H7 (cell line): ENCODE measurements around the gene ADARB2. TPM values are rescaled to one million over a fixed set of nuclear protein-coding genes. Genes with fewer than 3 reads are reported as not detected.
"Not testable (repeated sequence)": the region's sequence is repeated elsewhere in the genome, so short reads cannot be mapped to it uniquely, and the experiment has no call there.

Experiments
- DNase-seq: peaks from one replicate; pipeline ENCODE4 v3.0.0; 2012
- H3K27me3 ChIP-seq: 2 replicates; pipeline ENCODE4 v1.6.0; 2011; ENCODE audit warnings: mild to moderate bottlenecking, low read length; ENCODE audit not compliant: control insufficient read depth, insufficient read depth
- H3K36me3 ChIP-seq: replicated peaks from 2 replicates; pipeline ENCODE4 v1.5.1; 2011; ENCODE audit warnings: low read length; ENCODE audit not compliant: control insufficient read depth, insufficient read depth
- H3K4me3 ChIP-seq: 2 replicates; pipeline ENCODE4 v1.5.1; 2011; ENCODE audit warnings: low read depth, mild to moderate bottlenecking, control low read depth, low read length, moderate library complexity; ENCODE audit not compliant: insufficient read depth
- total RNA-seq: library from RNA; depleted of rRNA; stranded (reverse); fragments of >200 nt; shearing (Covaris generic); gene quantifications from 2 replicates; pipeline ENCODE4 v1.2.3, GENCODE V29; 2014

ADARB2 gene
- total RNA-seq, 1 experiment from 2014 or later, result 1.5 TPM

GRCh38 chr10:1253523-1254353 is 483.6 kb downstream of the ADARB2 start:
- Histone ChIP-seq H3K27me3 (no peaks in the 10 kb centered on the region), H3K4me3 (no peak overlapping the region), H3K36me3 (no peaks in the 10 kb centered on the region)
- DNase-seq, result no peak

GRCh38 chr10:1251769-1252168 is 485.6 kb downstream of the ADARB2 start:
- Histone ChIP-seq H3K36me3 (no peaks in the 10 kb centered on the region), H3K4me3 (no peak overlapping the region), H3K27me3 (no peaks in the 10 kb centered on the region)
- DNase-seq, result no peak

GRCh38 chr10:1249142-1249920 is 488.0 kb downstream of the ADARB2 start:
- Histone ChIP-seq H3K36me3 (no peaks in the 10 kb centered on the region), H3K27me3 (no peaks in the 10 kb centered on the region), H3K4me3 (no peak overlapping the region)
- no peak for DNase-seq

- H3K4me3 ChIP-seq, H3K27me3 ChIP-seq, H3K36me3 ChIP-seq, DNase-seq: not testable (repeated sequence)
Measured at GRCh38 chr10:1248262-1248630, 489.1 kb downstream of the ADARB2 start.

- Histone ChIP-seq H3K36me3 (no peaks in the 10 kb centered on the region), H3K27me3 (no peaks in the 10 kb centered on the region), H3K4me3 (no peak overlapping the region)
- DNase-seq, result no peak
Measured at GRCh38 chr10:1247598-1248261, 489.6 kb downstream of the ADARB2 start.

GRCh38 chr10:1244493-1244892 is 492.8 kb downstream of the ADARB2 start:
- Histone ChIP-seq H3K27me3 (no peaks in the 10 kb centered on the region), H3K36me3 (no peaks in the 10 kb centered on the region), H3K4me3 (no peak overlapping the region)
- no peak for DNase-seq

GRCh38 chr10:1243486-1244234 is 493.7 kb downstream of the ADARB2 start:
- no peaks in the 10 kb centered on the region for H3K36me3 ChIP-seq
- no peaks in the 10 kb centered on the region for H3K27me3 ChIP-seq
- no peak overlapping the region for H3K4me3 ChIP-seq
- DNase-seq, result peak; percentile 77

- DNase-seq, result peak; percentile 39
- Histone ChIP-seq H3K4me3 (no peak overlapping the region), H3K27me3 (no peaks in the 10 kb centered on the region), H3K36me3 (no peaks in the 10 kb centered on the region)
Measured at GRCh38 chr10:1242975-1243374, 494.4 kb downstream of the ADARB2 start.

GRCh38 chr10:1241973-1242935 is 495.1 kb downstream of the ADARB2 start:
- Histone ChIP-seq H3K36me3 (no peaks in the 10 kb centered on the region), H3K27me3 (no peaks in the 10 kb centered on the region), H3K4me3 (no peak overlapping the region)
- peak; percentile 51 for DNase-seq

GRCh38 chr10:1241322-1241890 is 495.9 kb downstream of the ADARB2 start:
- Histone ChIP-seq H3K27me3 (no peaks in the 10 kb centered on the region), H3K36me3 (no peaks in the 10 kb centered on the region), H3K4me3 (no peak overlapping the region)
- DNase-seq, result peak; percentile 33

GRCh38 chr10:1240341-1240775 is 497.0 kb downstream of the ADARB2 start:
- DNase-seq, result peak; percentile 85
- no peaks in the 10 kb centered on the region for H3K27me3 ChIP-seq
- no peaks in the 10 kb centered on the region for H3K36me3 ChIP-seq
- H3K4me3 ChIP-seq, result peak overlapping the region; percentile 39

GRCh38 chr10:1233031-1233430 is 504.3 kb downstream of the ADARB2 start:
- Histone ChIP-seq H3K36me3 (no peaks in the 10 kb centered on the region), H3K4me3 (no peak overlapping the region), H3K27me3 (peaks cover 2% of the 10 kb centered on the region; the same call in 1 of the 2 replicates)
- no peak for DNase-seq
